ENCODE measurements around the gene HIGD2A. TPM values are rescaled to one million over a fixed set of nuclear protein-coding genes. Genes with fewer than 3 reads are reported as not detected.

Gene HIGD2A
- 205 TPM for polyA plus RNA-seq (ENCODE audit: insufficient read length)

GRCh38 chr5:176388444-176389134, at the start of gene HIGD2A, which contains the start of gene NOP16:
Gene HIGD2A, plus strand, starts transcription at chr5:176388751. Its CDS starts 69 bp downstream, at chr5:176388820.
Gene NOP16, minus strand, starts transcription at chr5:176388598. Its CDS starts 59 bp downstream, at chr5:176388539.
- DNase-seq (ENCODE audit: low read depth): peak; percentile 99

- no peak for DNase-seq (ENCODE audit: low read depth)
Observed at GRCh38 chr5:176339304-176339703, 49.2 kb upstream of the HIGD2A start.

- no peak for DNase-seq (ENCODE audit: low read depth)
Observed at GRCh38 chr5:176341325-176342157, 47.0 kb upstream of the HIGD2A start.

- DNase-seq (ENCODE audit: low read depth): no peak
Observed at GRCh38 chr5:176342158-176342483, 46.4 kb upstream of the HIGD2A start.

GRCh38 chr5:176342766-176343458, 45.6 kb upstream of the HIGD2A start:
- DNase-seq (ENCODE audit: low read depth): no peak

GRCh38 chr5:176350416-176350815, 38.1 kb upstream of the HIGD2A start:
- no peak for DNase-seq (ENCODE audit: low read depth)

GRCh38 chr5:176352116-176352878, 36.3 kb upstream of the HIGD2A start:
- no peak for DNase-seq (ENCODE audit: low read depth)

GRCh38 chr5:176353533-176353932, 35.0 kb upstream of the HIGD2A start:
- no peak for DNase-seq (ENCODE audit: low read depth)

- DNase-seq (ENCODE audit: low read depth): no peak
Observed at GRCh38 chr5:176355400-176356178, 33.0 kb upstream of the HIGD2A start.

- DNase-seq (ENCODE audit: low read depth): no peak
Observed at GRCh38 chr5:176356179-176356566, 32.4 kb upstream of the HIGD2A start.

- no peak for DNase-seq (ENCODE audit: low read depth)
Observed at GRCh38 chr5:176359658-176360057, 28.9 kb upstream of the HIGD2A start.

GRCh38 chr5:176360894-176361436, 27.6 kb upstream of the HIGD2A start:
- DNase-seq (ENCODE audit: low read depth): no peak

- peak; percentile 72 for DNase-seq (ENCODE audit: low read depth)
Observed at GRCh38 chr5:176361437-176362232, 26.9 kb upstream of the HIGD2A start, which contains the start of gene KIAA1191. Gene KIAA1191, minus strand, starts transcription at chr5:176361764. Its CDS starts 2,256 bp downstream, at chr5:176359508.

- no peak for DNase-seq (ENCODE audit: low read depth)
Observed at GRCh38 chr5:176362233-176362490, 26.4 kb upstream of the HIGD2A start.

- DNase-seq (ENCODE audit: low read depth): no peak
Observed at GRCh38 chr5:176364765-176365350, 23.7 kb upstream of the HIGD2A start.

GRCh38 chr5:176365351-176366231, 23.0 kb upstream of the HIGD2A start, which contains the start of gene ARL10:
Gene ARL10, plus strand, starts transcription at chr5:176365487. Its CDS starts 77 bp downstream, at chr5:176365564.
- no peak for DNase-seq (ENCODE audit: low read depth)

- no peak for DNase-seq (ENCODE audit: low read depth)
Observed at GRCh38 chr5:176366232-176366894, 22.2 kb upstream of the HIGD2A start.

GRCh38 chr5:176368726-176369125, 19.8 kb upstream of the HIGD2A start:
- DNase-seq (ENCODE audit: low read depth): no peak
